ENCODE data around the gene KLHL1. TPM values are rescaled to one million over a fixed set of nuclear protein-coding genes. Genes with fewer than 3 reads are reported as not detected.

Gene KLHL1
- total RNA-seq, 3 donors from 2014 or later = not detected

- Histone ChIP-seq H3K27me3 (no peaks in the 10 kb centered on the region), H3K9me3 (no peaks in the 10 kb centered on the region), H3K36me3 (no peaks in the 10 kb centered on the region), H3K27ac (no peak overlapping the region), H3K4me1 (no peaks in the 10 kb centered on the region), H3K4me3 (no peak overlapping the region)
- intact Hi-C loops (cut with DNase I; ENCODE audit: low total_unique reads) = no loop called here
- no peak for DNase-seq (ENCODE audit: low spot score in 2 of 2)
- no peak for TF ChIP-seq POLR2AphosphoS5 (IDR thresholded peaks at IDR 0.05)
- no peak for TF ChIP-seq CTCF (IDR thresholded peaks at IDR 0.05)
- TF ChIP-seq POLR2A (IDR thresholded peaks at IDR 0.05) = no peak
Observed at GRCh38 chr13:69751259-69751658, 357.0 kb downstream of the KLHL1 start.

GRCh38 chr13:69737129-69737935 lies 370.9 kb downstream of the KLHL1 start:
- H3K27ac ChIP-seq = no peak overlapping the region
- intact Hi-C loops (cut with DNase I; ENCODE audit: low total_unique reads) = loop anchor here (1.0 kb wide), 1 partner anchor 22 kb away; no protein-coding TSS in a partner anchor
- no peaks in the 10 kb centered on the region for H3K36me3 ChIP-seq
- no peaks in the 10 kb centered on the region for H3K27me3 ChIP-seq
- no peaks in the 10 kb centered on the region for H3K4me1 ChIP-seq
- no peak for DNase-seq (ENCODE audit: low spot score in 2 of 2)
- TF ChIP-seq CTCF (IDR thresholded peaks at IDR 0.05) (no peak), POLR2AphosphoS5 (IDR thresholded peaks at IDR 0.05) (no peak), POLR2A (IDR thresholded peaks at IDR 0.05) (no peak)
- H3K4me3 ChIP-seq = no peak overlapping the region
- no peaks in the 10 kb centered on the region for H3K9me3 ChIP-seq

GRCh38 chr13:69721631-69722030 lies 386.6 kb downstream of the KLHL1 start:
- no peak overlapping the region for H3K27ac ChIP-seq
- no peaks in the 10 kb centered on the region for H3K9me3 ChIP-seq
- no peaks in the 10 kb centered on the region for H3K36me3 ChIP-seq
- H3K27me3 ChIP-seq = no peaks in the 10 kb centered on the region
- no peak overlapping the region for H3K4me3 ChIP-seq
- no peak for DNase-seq (ENCODE audit: low spot score in 2 of 2)
- intact Hi-C loops (cut with DNase I; ENCODE audit: low total_unique reads) = loop anchor here (5.0 kb wide), 1 partner anchor 361 kb away; no protein-coding TSS in a partner anchor
- no peak for TF ChIP-seq POLR2AphosphoS5 (IDR thresholded peaks at IDR 0.05)
- no peak for TF ChIP-seq CTCF (IDR thresholded peaks at IDR 0.05)
- TF ChIP-seq POLR2A (IDR thresholded peaks at IDR 0.05) = no peak
- H3K4me1 ChIP-seq = no peaks in the 10 kb centered on the region

GRCh38 chr13:69720278-69720983 lies 387.8 kb downstream of the KLHL1 start:
- Histone ChIP-seq H3K27ac (no peak overlapping the region), H3K36me3 (no peaks in the 10 kb centered on the region), H3K4me1 (no peaks in the 10 kb centered on the region), H3K27me3 (no peaks in the 10 kb centered on the region), H3K4me3 (no peak overlapping the region), H3K9me3 (no peaks in the 10 kb centered on the region)
- TF ChIP-seq POLR2A (IDR thresholded peaks at IDR 0.05) (no peak), CTCF (IDR thresholded peaks at IDR 0.05) (no peak), POLR2AphosphoS5 (IDR thresholded peaks at IDR 0.05) (no peak)
- intact Hi-C loops (cut with DNase I; ENCODE audit: low total_unique reads) = loop anchor here (5.0 kb wide), 1 partner anchor 362 kb away; no protein-coding TSS in a partner anchor
- DNase-seq (ENCODE audit: low spot score in 2 of 2) = no peak

- Histone ChIP-seq H3K36me3 (no peaks in the 10 kb centered on the region), H3K4me1 (no peaks in the 10 kb centered on the region), H3K27ac (no peak overlapping the region), H3K27me3 (no peaks in the 10 kb centered on the region), H3K4me3 (no peak overlapping the region), H3K9me3 (no peaks in the 10 kb centered on the region)
- TF ChIP-seq POLR2AphosphoS5 (IDR thresholded peaks at IDR 0.05) (no peak), CTCF (IDR thresholded peaks at IDR 0.05) (no peak), POLR2A (IDR thresholded peaks at IDR 0.05) (no peak)
- no peak for DNase-seq (ENCODE audit: low spot score in 2 of 2)
- intact Hi-C loops (cut with DNase I; ENCODE audit: low total_unique reads) = no loop called here
Observed at GRCh38 chr13:69706807-69707206, 401.4 kb downstream of the KLHL1 start.
